Fibroblast of mammary gland (primary cell): ENCODE data around the gene UBQLN4.

Experiments
- DNase-seq: peaks from one replicate; pipeline ENCODE4 v3.0.0-alpha.2; 2010; ENCODE audit warnings: low read depth
- H3K4me3 ChIP-seq: 2 replicates; pipeline ENCODE4 v1.5.1; 2011; ENCODE audit warnings: low read depth, mild to moderate bottlenecking, low read length, moderate library complexity; ENCODE audit not compliant: control insufficient read depth
- CTCF ChIP-seq: conservative IDR thresholded peaks from 2 replicates; pipeline ENCODE4 v1.5.1; 2011; ENCODE audit warnings: low read depth, low read length, inconsistent platforms; ENCODE audit not compliant: control insufficient read depth, insufficient read depth

The UBQLN4 gene

GRCh38 chr1:156002188-156002911 lies 51.2 kb downstream of the UBQLN4 start:
- DNase-seq = no peak
- no peak overlapping the region for H3K4me3 ChIP-seq
- no peak for TF ChIP-seq CTCF

GRCh38 chr1:156001662-156002171 lies 51.9 kb downstream of the UBQLN4 start:
- no peak for DNase-seq
- no peak overlapping the region for H3K4me3 ChIP-seq
- TF ChIP-seq CTCF = no peak

GRCh38 chr1:156001021-156001661 lies 52.5 kb downstream of the UBQLN4 start:
- no peak for DNase-seq
- no peak overlapping the region for H3K4me3 ChIP-seq
- TF ChIP-seq CTCF = no peak

- no peak overlapping the region for H3K4me3 ChIP-seq
- no peak for DNase-seq
- TF ChIP-seq CTCF = no peak
These were observed 53.6 kb downstream of the UBQLN4 start for GRCh38 chr1:155999964-156000363.

- no peak overlapping the region for H3K4me3 ChIP-seq
- no peak for TF ChIP-seq CTCF
- DNase-seq = no peak
These were observed 57.4 kb downstream of the UBQLN4 start for GRCh38 chr1:155996166-155996565.

GRCh38 chr1:155993595-155993994 lies 60.0 kb downstream of the UBQLN4 start:
- TF ChIP-seq CTCF = no peak
- DNase-seq = no peak
- H3K4me3 ChIP-seq = no peak overlapping the region
